ENCODE results near the gene HECTD1.

GRCh38 chr14:31244626-31245025 is 37.0 kb upstream of the HECTD1 start:
- no peak for TF ChIP-seq CTCF (IDR thresholded peaks at IDR 0.05)
- TF ChIP-seq POLR2A (IDR thresholded peaks at IDR 0.05) = no peak
